GM19397 (cell line): ENCODE measurements around the gene TTYH1.
"Not testable (repeated sequence)": the region's sequence is repeated elsewhere in the genome, so short reads cannot be mapped to it uniquely, and the experiment has no call there.

Experiments
- ATAC-seq: cut with Tn5 transposase; IDR thresholded peaks from one replicate; pipeline ENCODE4 v1.9.1; 2021; ENCODE audit warnings: mild to moderate bottlenecking, moderate library complexity; ENCODE audit not compliant: unreplicated experiment

The TTYH1 gene

GRCh38 chr19:54415208-54415900, at the start of gene TTYH1:
TSS of gene TTYH1 (plus strand) at chr19:54415464. CDS start at chr19:54415553, 89 bp downstream.
- no peak for ATAC-seq

- ATAC-seq, result not testable (repeated sequence)
Measured at GRCh38 chr19:54365798-54366197, 49.5 kb upstream of the TTYH1 start.

DNA sequence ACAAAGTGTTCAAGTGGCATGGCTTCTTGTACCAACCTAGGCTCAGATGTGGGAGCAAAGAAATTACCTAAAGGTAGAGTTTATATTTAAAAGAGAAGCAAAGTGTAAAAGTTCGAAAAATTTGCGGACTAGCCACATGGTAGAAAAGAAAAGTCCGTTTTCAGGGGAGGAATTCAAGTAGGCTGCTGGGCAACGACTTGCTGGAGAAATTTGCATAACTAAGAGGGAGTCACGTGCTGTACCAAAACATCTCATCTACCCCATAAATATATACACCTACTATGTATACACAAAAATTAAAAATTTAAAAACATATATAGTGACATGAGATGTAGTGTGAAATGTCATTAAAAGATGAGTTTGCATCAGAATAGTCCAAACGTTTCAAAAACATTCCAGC, 48.5 kb upstream of the TTYH1 start:
- no peak for ATAC-seq

DNA sequence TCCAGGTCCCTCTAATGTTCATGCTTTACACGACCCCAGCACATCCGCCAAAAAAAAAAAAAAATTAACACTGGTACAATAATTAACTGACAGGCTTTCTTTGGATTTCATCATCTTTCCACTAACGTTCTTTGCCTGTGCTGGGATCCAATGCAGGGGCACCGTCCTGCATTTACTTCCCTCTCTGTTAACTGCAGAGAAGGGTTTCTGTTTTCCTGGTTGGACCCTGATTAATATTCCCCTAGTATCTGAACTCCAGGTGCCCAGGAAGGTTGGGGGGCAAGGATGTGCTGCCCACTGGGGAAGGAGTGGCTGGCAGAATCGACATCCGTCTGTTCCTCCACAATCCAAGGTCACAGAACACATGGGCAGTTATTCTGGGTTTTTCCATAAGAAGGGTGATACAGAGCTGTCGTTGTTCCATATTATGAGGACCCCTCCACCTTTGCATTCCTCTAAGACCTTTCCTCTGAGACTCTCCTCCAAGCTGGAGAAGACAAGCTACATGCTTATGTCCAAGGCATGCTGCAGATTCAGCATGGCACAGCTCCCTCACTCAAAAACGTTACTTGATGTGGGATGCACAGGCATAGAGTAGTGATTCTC, 46.1 kb upstream of the TTYH1 start:
- ATAC-seq, result no peak

DNA sequence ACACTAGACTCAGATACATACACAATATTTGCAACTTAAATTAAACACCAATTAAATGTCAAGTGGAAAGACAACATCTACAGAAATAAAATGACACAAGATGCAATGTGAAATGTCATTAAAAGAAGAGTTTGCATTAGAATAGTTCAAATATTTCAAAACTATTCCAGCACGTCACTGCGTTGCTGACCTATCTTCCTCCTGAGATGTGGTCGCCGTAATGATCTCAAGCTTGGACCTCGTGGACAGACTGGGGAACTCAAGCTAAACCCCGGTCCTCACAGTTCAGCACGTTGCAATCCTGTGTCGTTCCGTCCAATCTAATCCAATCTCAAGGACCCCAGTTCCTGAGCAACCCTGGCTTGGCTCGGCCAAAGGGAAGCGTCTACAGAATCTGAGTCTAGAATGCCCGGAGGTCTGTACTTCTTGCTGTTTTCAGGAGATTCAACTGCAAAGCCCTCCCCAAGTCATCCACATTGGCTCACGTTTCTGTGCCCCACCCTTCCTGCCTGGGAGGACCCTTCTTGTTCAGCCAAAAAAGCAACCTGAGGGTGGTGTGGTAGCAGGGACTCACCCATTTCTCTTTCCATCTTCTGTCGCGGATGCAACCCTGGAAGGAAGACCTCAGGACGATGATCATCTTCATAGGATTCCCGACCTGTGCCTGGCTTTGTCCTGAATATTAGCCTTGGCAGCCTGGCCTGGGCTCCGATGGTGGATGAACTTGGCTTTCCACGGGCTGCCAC, 45.4 kb upstream of the TTYH1 start:
- ATAC-seq, result not testable (repeated sequence)

DNA sequence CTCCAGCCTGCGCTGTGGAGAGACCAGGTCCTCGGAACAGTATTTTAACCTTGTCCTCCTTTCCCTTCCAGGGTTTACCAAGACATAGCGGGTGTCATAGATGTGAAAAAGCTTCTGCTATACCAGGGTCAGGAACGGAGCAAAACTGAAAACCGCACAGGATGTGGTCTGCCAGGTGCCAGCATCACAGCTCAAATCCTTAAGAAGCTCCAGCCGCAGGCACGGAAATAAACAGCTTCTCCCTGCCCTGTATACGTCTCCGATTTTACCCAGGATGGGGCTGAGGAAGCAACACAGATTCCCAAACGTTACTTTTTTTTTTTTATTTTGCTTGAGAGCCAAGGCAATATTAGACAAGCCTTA, 44.8 kb upstream of the TTYH1 start:
- not testable (repeated sequence) for ATAC-seq

DNA sequence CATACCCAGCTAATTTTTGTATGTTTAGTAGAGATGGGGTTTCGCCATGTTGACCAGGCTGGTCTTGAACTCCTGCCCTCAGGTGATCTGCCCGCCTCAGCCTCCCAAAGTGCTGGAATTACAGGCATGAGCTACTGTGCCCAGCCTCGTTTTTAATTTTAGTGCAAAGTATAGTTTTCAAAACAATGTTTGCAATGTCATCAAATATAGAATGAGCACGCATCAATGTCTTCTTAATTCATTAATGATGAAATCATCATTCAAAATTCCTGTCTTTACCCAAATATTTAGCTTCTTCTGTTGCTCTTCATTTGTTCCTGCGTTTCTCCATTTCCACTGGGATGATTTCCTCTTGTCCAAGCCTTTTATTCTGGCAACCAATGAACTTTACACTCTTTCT, 43.8 kb upstream of the TTYH1 start:
- not testable (repeated sequence) for ATAC-seq

GRCh38 chr19:54373781-54374631, 41.3 kb upstream of the TTYH1 start:
- no peak for ATAC-seq

DNA sequence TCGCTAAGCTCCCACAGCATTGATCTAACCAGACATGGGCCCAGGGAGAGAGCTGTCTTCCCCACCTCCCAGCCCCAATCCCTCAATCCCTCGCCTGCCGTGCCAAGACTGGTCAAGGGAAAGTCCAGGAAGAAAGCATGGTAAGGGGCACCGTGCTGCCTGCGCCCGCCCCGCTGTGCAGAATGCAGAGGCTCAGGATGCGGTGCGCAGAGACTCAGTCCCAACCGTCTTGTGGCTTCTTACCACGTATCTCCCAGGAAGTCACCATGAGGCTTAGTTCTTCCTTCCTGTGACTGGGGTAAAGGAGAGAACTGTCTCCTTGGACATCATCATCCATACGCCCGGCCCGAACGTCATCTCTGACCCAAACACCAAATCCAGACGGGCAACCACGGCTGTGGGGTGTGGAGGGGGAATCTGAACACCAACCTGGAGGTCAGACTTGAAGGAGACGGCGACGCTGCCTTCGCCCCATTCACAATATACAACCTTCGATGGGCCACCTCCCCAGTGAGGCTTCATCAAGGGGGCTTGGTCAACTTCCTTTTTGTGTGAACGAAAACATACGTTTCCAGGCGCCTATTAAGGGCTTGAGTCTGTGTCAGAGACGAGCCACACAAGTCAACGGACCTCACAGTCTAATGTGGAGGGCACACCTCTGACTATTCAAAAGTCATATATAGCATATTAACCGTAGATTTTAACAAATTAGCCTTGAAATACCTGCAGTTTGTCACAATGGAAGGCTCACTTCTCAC, 39.9 kb upstream of the TTYH1 start:
- ATAC-seq, result not testable (repeated sequence)

GRCh38 chr19:54376610-54377285, 38.5 kb upstream of the TTYH1 start:
- ATAC-seq, result no peak

GRCh38 chr19:54379187-54379678, 36.0 kb upstream of the TTYH1 start:
- no peak for ATAC-seq

- no peak for ATAC-seq
Measured at GRCh38 chr19:54380897-54381296, 34.4 kb upstream of the TTYH1 start.

GRCh38 chr19:54382041-54382440, 33.2 kb upstream of the TTYH1 start:
- ATAC-seq, result not testable (repeated sequence)

GRCh38 chr19:54383330-54383729, 31.9 kb upstream of the TTYH1 start:
- ATAC-seq, result no peak

- no peak for ATAC-seq
Measured at GRCh38 chr19:54387991-54388801, 27.1 kb upstream of the TTYH1 start.

DNA sequence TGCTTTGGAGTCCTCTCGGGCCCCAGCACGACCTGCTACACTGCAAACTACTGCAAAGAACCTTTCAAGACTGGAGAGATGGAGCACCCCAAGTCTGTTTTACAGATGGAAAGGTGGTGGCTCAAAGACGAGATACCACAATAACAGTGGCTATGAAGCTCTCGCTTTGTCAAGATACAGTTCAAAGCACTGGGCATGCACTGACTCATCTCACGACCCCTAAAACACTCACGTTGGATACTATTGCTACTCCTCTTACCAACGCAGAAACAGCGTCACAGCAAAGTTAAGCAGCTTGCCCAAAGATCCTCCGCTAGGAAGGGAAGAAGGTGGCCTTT, 26.5 kb upstream of the TTYH1 start:
- no peak for ATAC-seq

- no peak for ATAC-seq
Measured at GRCh38 chr19:54389553-54389952, 25.7 kb upstream of the TTYH1 start.

GRCh38 chr19:54390942-54391577, 24.2 kb upstream of the TTYH1 start:
- no peak for ATAC-seq
